GM18526 (cell line): ENCODE measurements around the gene SETD3.

Source experiments
- POLR2A ChIP-seq: IDR thresholded peaks from 3 replicates; pipeline ENCODE4 v1.6.1; 2011; ENCODE audit not compliant: insufficient read length; ENCODE audit errors: extremely low read depth

SETD3 gene

GRCh38 chr14:99479906-99480869, at the start of gene SETD3:
TSS of gene SETD3 (minus strand) at chr14:99480859. CDS start at chr14:99465805, 15,054 bp downstream.
- TF ChIP-seq POLR2A, result peak; percentile 53

GRCh38 chr14:99529899-99530298, 49.2 kb upstream of the SETD3 start:
- no peak for TF ChIP-seq POLR2A

GRCh38 chr14:99527427-99528076, 46.9 kb upstream of the SETD3 start:
- TF ChIP-seq POLR2A, result no peak

- no peak for TF ChIP-seq POLR2A
Measured at GRCh38 chr14:99527026-99527425, 46.4 kb upstream of the SETD3 start.

GRCh38 chr14:99525699-99526080, 45.0 kb upstream of the SETD3 start:
- no peak for TF ChIP-seq POLR2A

GRCh38 chr14:99524804-99525698, 44.4 kb upstream of the SETD3 start:
- TF ChIP-seq POLR2A, result no peak

- TF ChIP-seq POLR2A, result no peak
Measured at GRCh38 chr14:99524091-99524661, 43.5 kb upstream of the SETD3 start.

- TF ChIP-seq POLR2A, result no peak
Measured at GRCh38 chr14:99523704-99524055, 43.0 kb upstream of the SETD3 start.

GRCh38 chr14:99522934-99523703, 42.5 kb upstream of the SETD3 start:
- no peak for TF ChIP-seq POLR2A

- TF ChIP-seq POLR2A, result no peak
Measured at GRCh38 chr14:99522457-99522891, 41.8 kb upstream of the SETD3 start.

GRCh38 chr14:99522025-99522401, 41.4 kb upstream of the SETD3 start:
- no peak for TF ChIP-seq POLR2A

GRCh38 chr14:99521176-99522024, 40.7 kb upstream of the SETD3 start:
- no peak for TF ChIP-seq POLR2A

- TF ChIP-seq POLR2A, result no peak
Measured at GRCh38 chr14:99520571-99521081, 40.0 kb upstream of the SETD3 start.
